Ramos (cell line): ENCODE data around the gene MTM1.

Experiments used
- in situ Hi-C: fragments of 300-500 bp; cut with MboI; formaldehyde crosslinking; loops from one replicate; pipeline ENCODE4 v1.14.3; 2022; ENCODE audit warnings: low sequenced_read_pairs; ENCODE audit not compliant: unreplicated experiment

MTM1 gene

GRCh38 chrX:150649096-150649870, 80.9 kb downstream of the MTM1 start:
- in situ Hi-C loops: no loop called here

- in situ Hi-C loops: no loop called here
These were observed 83.5 kb downstream of the MTM1 start for GRCh38 chrX:150651906-150652305.

- in situ Hi-C loops: no loop called here
These were observed 87.4 kb downstream of the MTM1 start for GRCh38 chrX:150655788-150656187.

GRCh38 chrX:150663073-150663472, 94.7 kb downstream of the MTM1 start:
- in situ Hi-C loops: no loop called here

- in situ Hi-C loops: no loop called here
These were observed 95.9 kb downstream of the MTM1 start for GRCh38 chrX:150664290-150664689.

- in situ Hi-C loops: loop anchor here (25.0 kb wide), 1 partner anchor 714 kb away; no protein-coding TSS in a partner anchor
These were observed 107.8 kb downstream of the MTM1 start for GRCh38 chrX:150676221-150676620.

- in situ Hi-C loops: loop anchor here (25.0 kb wide), 1 partner anchor 719 kb away; no protein-coding TSS in a partner anchor
These were observed 112.6 kb downstream of the MTM1 start for GRCh38 chrX:150680974-150681373.

GRCh38 chrX:150683112-150683511, 114.7 kb downstream of the MTM1 start:
- in situ Hi-C loops: loop anchor here (25.0 kb wide), 1 partner anchor 721 kb away; no protein-coding TSS in a partner anchor

- in situ Hi-C loops: loop anchor here (25.0 kb wide), 1 partner anchor 721 kb away; no protein-coding TSS in a partner anchor
These were observed 115.2 kb downstream of the MTM1 start for GRCh38 chrX:150683536-150684146.

- in situ Hi-C loops: loop anchor here (25.0 kb wide), 1 partner anchor 727 kb away; no protein-coding TSS in a partner anchor
These were observed 120.6 kb downstream of the MTM1 start for GRCh38 chrX:150688911-150689451.

GRCh38 chrX:150690126-150690525, 121.7 kb downstream of the MTM1 start:
- in situ Hi-C loops: loop anchor here (25.0 kb wide), 1 partner anchor 728 kb away; no protein-coding TSS in a partner anchor

- in situ Hi-C loops: loop anchor here (25.0 kb wide), 1 partner anchor 730 kb away; no protein-coding TSS in a partner anchor
These were observed 123.9 kb downstream of the MTM1 start for GRCh38 chrX:150692296-150692695.

GRCh38 chrX:150692831-150693724, 124.7 kb downstream of the MTM1 start, which contains the start of gene MTMR1:
Gene MTMR1 (plus strand): TSS chrX:150693396. CDS start chrX:150693531, 135 bp downstream.
- in situ Hi-C loops: loop anchor here (25.0 kb wide), 1 partner anchor 731 kb away; no protein-coding TSS in a partner anchor

- in situ Hi-C loops: loop anchor here (25.0 kb wide), 1 partner anchor 732 kb away; no protein-coding TSS in a partner anchor
These were observed 125.5 kb downstream of the MTM1 start for GRCh38 chrX:150693725-150694574.

- in situ Hi-C loops: loop anchor here (25.0 kb wide), 1 partner anchor 733 kb away; no protein-coding TSS in a partner anchor
These were observed 126.5 kb downstream of the MTM1 start for GRCh38 chrX:150694738-150695410.

GRCh38 chrX:150696331-150696730, 127.9 kb downstream of the MTM1 start:
- in situ Hi-C loops: loop anchor here (25.0 kb wide), 1 partner anchor 734 kb away; no protein-coding TSS in a partner anchor

- in situ Hi-C loops: loop anchor here (25.0 kb wide), 1 partner anchor 735 kb away; no protein-coding TSS in a partner anchor
These were observed 128.4 kb downstream of the MTM1 start for GRCh38 chrX:150696866-150697265.

- in situ Hi-C loops: loop anchor here (25.0 kb wide), 1 partner anchor 735 kb away; no protein-coding TSS in a partner anchor
These were observed 129.2 kb downstream of the MTM1 start for GRCh38 chrX:150697641-150698040.
